WTC11 (cell line): Measurements from ENCODE around the gene KSR2. TPM values are rescaled to one million over a fixed set of nuclear protein-coding genes. Genes with fewer than 3 reads are reported as not detected.

ENCODE experiments used
- ATAC-seq: fragments of 200-7000 bp; cut with Tn5 transposase; 2 replicates; pipeline ENCODE4 v1.10.0; 2021; ENCODE audit warnings: mild to moderate bottlenecking, moderate library complexity
- CTCF ChIA-PET: fragments of 300-600 bp; sonication (Branson Sonifier 250); formaldehyde crosslinking; loops from one replicate; lab custom pipeline; 2021; ENCODE audit warnings: antibody characterized with exemption; lab: Charles Lee
- POLR2A ChIA-PET: fragments of 350-600 bp; sonication (Branson Sonifier 250); formaldehyde crosslinking; loops from one replicate; lab custom pipeline; 2021; ENCODE audit warnings: antibody characterized with exemption; lab: Charles Lee
- DNase-seq: peaks from one replicate; pipeline ENCODE4 v3.0.0; 2021; ENCODE audit warnings: low spot score
- H3K27ac Mint-ChIP-seq: 2 replicates; pipeline ENCODE4 v1.8.0; 2021; ENCODE audit warnings: mixed read lengths
- H3K27me3 Mint-ChIP-seq: 2 replicates; pipeline ENCODE4 v1.8.0; 2021; ENCODE audit warnings: low read depth, mild to moderate bottlenecking, moderate library complexity, mixed read lengths
- H3K36me3 Mint-ChIP-seq: 2 replicates; pipeline ENCODE4 v1.8.0; 2021; ENCODE audit warnings: mixed read lengths
- H3K4me1 Mint-ChIP-seq: 2 replicates; pipeline ENCODE4 v1.8.0; 2022; ENCODE audit warnings: mixed read lengths
- H3K4me3 Mint-ChIP-seq: 2 replicates; pipeline ENCODE4 v1.8.0; 2021; ENCODE audit warnings: mild to moderate bottlenecking, moderate library complexity, mixed read lengths
- H3K9me3 Mint-ChIP-seq: 2 replicates; pipeline ENCODE4 v1.8.0; 2021; ENCODE audit warnings: mixed read lengths
- ATF2 ChIP-seq: sonication (generic); formaldehyde crosslinking; IDR thresholded peaks from 2 replicates; pipeline ENCODE4 v1.8.1; 2022; ENCODE audit warnings: low read depth, missing genetic modification reagents, borderline replicate concordance
- ETV6 ChIP-seq: sonication (generic); formaldehyde crosslinking; IDR thresholded peaks from 2 replicates; pipeline ENCODE4 v1.8.1; 2022; ENCODE audit warnings: mild to moderate bottlenecking, missing genetic modification reagents
- FOXK1 ChIP-seq: sonication (generic); formaldehyde crosslinking; IDR thresholded peaks from 2 replicates; pipeline ENCODE4 v1.8.0; 2022; ENCODE audit warnings: mild to moderate bottlenecking, moderate library complexity, missing genetic modification reagents
- FOXP1 ChIP-seq: sonication (generic); formaldehyde crosslinking; IDR thresholded peaks from 2 replicates; pipeline ENCODE4 v1.8.0; 2022; ENCODE audit warnings: missing genetic modification reagents, mild to moderate bottlenecking, moderate library complexity, borderline replicate concordance
- GRHL2 ChIP-seq: fragments of 250-450 bp; sonication (Bioruptor Pico); IDR thresholded peaks from 2 replicates; pipeline ENCODE4 v1.8.0; 2022; ENCODE audit warnings: mild to moderate bottlenecking, moderate library complexity; ENCODE audit not compliant: insufficient replicate concordance, severe bottlenecking
- IRF1 ChIP-seq: sonication (generic); formaldehyde crosslinking; IDR thresholded peaks from 2 replicates; pipeline ENCODE4 v1.8.0; 2023; ENCODE audit warnings: missing genetic modification reagents
- NFATC4 ChIP-seq: fragments of 250-450 bp; sonication (Bioruptor Pico); IDR thresholded peaks from 2 replicates; pipeline ENCODE4 v1.9.0; 2021; ENCODE audit warnings: mild to moderate bottlenecking
- OVOL2 ChIP-seq: fragments of 250-450 bp; sonication (Bioruptor Pico); IDR thresholded peaks from 2 replicates; pipeline ENCODE4 v1.9.0; 2021; ENCODE audit warnings: mild to moderate bottlenecking, borderline replicate concordance
- ZNF263 ChIP-seq: sonication (generic); formaldehyde crosslinking; IDR thresholded peaks from 2 replicates; pipeline ENCODE4 v1.8.1; 2022; ENCODE audit warnings: low read depth, mild to moderate bottlenecking, moderate library complexity, missing genetic modification reagents
- ZNF416 ChIP-seq: fragments of 250-450 bp; sonication (Bioruptor Pico); IDR thresholded peaks from 2 replicates; pipeline ENCODE4 v1.9.0; 2021; ENCODE audit warnings: mild to moderate bottlenecking, inconsistent platforms
- ZNF423 ChIP-seq: fragments of 250-450 bp; sonication (Bioruptor Pico); IDR thresholded peaks from 2 replicates; pipeline ENCODE4 v2.1.2; 2022; ENCODE audit warnings: mild to moderate bottlenecking, moderate library complexity
- total RNA-seq: library from RNA; stranded (reverse); gene quantifications from 3 replicates; pipeline ENCODE4 v1.2.3, GENCODE V29; 2021
- TF ChIP-seq, protein P1 (sequence below): fragments of 250-450 bp; sonication (Bioruptor Pico); conservative IDR thresholded peaks from 2 replicates; pipeline ENCODE4 v1.9.0; 2021; ENCODE audit warnings: mild to moderate bottlenecking
- TF ChIP-seq, protein P2 (sequence below): sonication (generic); formaldehyde crosslinking; IDR thresholded peaks from 2 replicates; pipeline ENCODE4 v1.8.1; 2023; ENCODE audit warnings: mild to moderate bottlenecking, missing genetic modification reagents, moderate library complexity
- TF ChIP-seq, protein P3 (sequence below): sonication (generic); formaldehyde crosslinking; IDR thresholded peaks from 2 replicates; pipeline ENCODE4 v1.8.1; 2023; ENCODE audit warnings: mild to moderate bottlenecking, missing genetic modification reagents, borderline replicate concordance
- TF ChIP-seq, protein P4 (sequence below): fragments of 250-450 bp; sonication (Bioruptor Pico); IDR thresholded peaks from 2 replicates; pipeline ENCODE4 v2.1.2; 2022; ENCODE audit warnings: mild to moderate bottlenecking, moderate library complexity

Gene KSR2
- total RNA-seq, 1 experiment from 2014 or later = 2.4 TPM

DNA sequence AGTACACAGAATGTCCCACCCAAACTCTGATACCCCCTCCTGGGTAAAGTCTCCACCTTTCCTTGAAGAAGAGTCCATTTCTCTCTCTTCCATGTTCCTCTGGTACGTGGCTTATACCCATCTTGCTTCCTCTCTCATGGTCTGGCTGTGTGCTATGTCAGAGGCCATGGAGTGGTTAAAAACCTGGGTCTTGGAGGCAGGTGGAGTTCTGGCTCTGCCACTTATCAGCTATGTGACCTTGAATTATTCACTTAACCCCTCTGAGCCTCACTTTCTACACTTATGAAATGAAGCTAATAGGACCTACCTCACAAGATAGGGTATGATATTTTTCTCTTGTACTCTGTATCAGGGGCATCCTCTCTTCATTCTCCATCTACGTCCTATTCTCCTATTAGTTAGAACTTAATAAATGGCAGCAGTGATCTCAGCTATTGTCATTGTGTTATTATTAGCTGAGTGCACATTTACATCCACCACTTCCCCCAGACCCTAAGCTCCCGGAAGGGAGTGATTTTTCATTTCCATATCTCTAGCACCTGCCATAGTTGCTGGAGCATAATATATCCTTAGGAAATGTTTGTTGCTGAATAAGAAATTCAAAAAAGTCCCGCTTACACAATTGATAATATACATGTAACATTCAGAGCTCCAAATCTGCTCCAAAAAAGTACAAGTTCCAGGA lies 547.6 kb downstream of the KSR2 start:
- ChIA-PET POLR2A (interaction anchor here (0.6 kb wide), 1 partner anchor 22 kb away, joined by 3 read pairs; no protein-coding TSS in a partner anchor), CTCF (interaction anchor here (0.6 to 1.8 kb wide), 3 partner anchors 19 to 119 kb away, joined by 4 to 7 read pairs (median 4); no protein-coding TSS in a partner anchor)
- Mint-ChIP-seq H3K4me1 (no peaks in the 10 kb centered on the region), H3K9me3 (peaks cover 11% of the 10 kb centered on the region), H3K4me3 (no peak overlapping the region), H3K27ac (no peak overlapping the region), H3K27me3 (no peaks in the 10 kb centered on the region), H3K36me3 (no peaks in the 10 kb centered on the region)
- DNase-seq (no peak), ATAC-seq (no peak)
- TF ChIP-seq, protein P1, sequence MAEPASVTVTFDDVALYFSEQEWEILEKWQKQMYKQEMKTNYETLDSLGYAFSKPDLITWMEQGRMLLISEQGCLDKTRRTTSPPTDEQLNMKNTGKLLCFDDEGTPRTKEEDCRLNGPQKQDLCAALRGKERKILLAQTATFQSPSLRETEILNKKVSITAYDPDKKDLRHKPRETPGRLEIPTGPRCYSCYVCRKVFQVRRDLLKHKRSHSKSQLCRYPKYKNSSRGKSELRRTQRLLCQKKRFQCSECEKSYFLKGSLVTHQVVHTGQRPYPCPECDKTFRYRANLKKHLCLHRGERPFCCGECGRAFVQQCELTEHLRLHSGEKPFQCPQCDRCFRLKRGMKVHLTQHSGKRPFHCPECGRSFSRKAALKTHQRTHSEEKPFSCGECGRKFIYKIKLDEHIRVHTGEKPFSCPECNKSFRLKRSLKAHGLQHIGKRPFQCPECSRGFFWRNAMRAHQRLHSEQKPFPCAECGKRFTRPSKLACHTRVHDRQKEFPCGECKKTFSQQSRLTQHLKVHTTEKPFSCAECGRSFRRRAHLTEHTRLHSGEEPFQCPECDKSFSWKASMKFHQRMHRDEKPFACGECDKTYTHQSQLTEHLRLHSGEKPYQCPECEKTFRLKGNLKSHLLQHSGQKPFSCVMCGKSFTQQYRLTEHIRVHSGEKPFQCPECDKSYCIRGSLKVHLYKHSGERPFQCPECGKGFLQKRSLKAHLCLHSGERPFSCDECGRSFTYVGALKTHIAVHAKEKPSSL = no peak
- TF ChIP-seq NFATC4 (CRISPR knock-in tag) (no peak), ZNF416 (CRISPR knock-in tag) (no peak), ZNF423 (CRISPR knock-in tag) (no peak), GRHL2 (no peak), IRF1 (CRISPR knock-in tag) (no peak), OVOL2 (CRISPR knock-in tag) (no peak)
- TF ChIP-seq, protein P2, sequence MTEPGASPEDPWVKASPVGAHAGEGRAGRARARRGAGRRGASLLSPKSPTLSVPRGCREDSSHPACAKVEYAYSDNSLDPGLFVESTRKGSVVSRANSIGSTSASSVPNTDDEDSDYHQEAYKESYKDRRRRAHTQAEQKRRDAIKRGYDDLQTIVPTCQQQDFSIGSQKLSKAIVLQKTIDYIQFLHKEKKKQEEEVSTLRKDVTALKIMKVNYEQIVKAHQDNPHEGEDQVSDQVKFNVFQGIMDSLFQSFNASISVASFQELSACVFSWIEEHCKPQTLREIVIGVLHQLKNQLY (CRISPR knock-in tag) = no peak
- TF ChIP-seq, protein P3, sequence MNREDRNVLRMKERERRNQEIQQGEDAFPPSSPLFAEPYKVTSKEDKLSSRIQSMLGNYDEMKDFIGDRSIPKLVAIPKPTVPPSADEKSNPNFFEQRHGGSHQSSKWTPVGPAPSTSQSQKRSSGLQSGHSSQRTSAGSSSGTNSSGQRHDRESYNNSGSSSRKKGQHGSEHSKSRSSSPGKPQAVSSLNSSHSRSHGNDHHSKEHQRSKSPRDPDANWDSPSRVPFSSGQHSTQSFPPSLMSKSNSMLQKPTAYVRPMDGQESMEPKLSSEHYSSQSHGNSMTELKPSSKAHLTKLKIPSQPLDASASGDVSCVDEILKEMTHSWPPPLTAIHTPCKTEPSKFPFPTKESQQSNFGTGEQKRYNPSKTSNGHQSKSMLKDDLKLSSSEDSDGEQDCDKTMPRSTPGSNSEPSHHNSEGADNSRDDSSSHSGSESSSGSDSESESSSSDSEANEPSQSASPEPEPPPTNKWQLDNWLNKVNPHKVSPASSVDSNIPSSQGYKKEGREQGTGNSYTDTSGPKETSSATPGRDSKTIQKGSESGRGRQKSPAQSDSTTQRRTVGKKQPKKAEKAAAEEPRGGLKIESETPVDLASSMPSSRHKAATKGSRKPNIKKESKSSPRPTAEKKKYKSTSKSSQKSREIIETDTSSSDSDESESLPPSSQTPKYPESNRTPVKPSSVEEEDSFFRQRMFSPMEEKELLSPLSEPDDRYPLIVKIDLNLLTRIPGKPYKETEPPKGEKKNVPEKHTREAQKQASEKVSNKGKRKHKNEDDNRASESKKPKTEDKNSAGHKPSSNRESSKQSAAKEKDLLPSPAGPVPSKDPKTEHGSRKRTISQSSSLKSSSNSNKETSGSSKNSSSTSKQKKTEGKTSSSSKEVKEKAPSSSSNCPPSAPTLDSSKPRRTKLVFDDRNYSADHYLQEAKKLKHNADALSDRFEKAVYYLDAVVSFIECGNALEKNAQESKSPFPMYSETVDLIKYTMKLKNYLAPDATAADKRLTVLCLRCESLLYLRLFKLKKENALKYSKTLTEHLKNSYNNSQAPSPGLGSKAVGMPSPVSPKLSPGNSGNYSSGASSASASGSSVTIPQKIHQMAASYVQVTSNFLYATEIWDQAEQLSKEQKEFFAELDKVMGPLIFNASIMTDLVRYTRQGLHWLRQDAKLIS (CRISPR knock-in tag) = no peak
- TF ChIP-seq, protein P4, sequence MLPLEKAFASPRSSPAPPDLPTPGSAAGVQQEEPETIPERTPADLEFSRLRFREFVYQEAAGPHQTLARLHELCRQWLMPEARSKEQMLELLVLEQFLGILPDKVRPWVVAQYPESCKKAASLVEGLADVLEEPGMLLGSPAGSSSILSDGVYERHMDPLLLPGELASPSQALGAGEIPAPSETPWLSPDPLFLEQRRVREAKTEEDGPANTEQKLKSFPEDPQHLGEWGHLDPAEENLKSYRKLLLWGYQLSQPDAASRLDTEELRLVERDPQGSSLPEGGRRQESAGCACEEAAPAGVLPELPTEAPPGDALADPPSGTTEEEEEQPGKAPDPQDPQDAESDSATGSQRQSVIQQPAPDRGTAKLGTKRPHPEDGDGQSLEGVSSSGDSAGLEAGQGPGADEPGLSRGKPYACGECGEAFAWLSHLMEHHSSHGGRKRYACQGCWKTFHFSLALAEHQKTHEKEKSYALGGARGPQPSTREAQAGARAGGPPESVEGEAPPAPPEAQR (CRISPR knock-in tag) = no peak

DNA sequence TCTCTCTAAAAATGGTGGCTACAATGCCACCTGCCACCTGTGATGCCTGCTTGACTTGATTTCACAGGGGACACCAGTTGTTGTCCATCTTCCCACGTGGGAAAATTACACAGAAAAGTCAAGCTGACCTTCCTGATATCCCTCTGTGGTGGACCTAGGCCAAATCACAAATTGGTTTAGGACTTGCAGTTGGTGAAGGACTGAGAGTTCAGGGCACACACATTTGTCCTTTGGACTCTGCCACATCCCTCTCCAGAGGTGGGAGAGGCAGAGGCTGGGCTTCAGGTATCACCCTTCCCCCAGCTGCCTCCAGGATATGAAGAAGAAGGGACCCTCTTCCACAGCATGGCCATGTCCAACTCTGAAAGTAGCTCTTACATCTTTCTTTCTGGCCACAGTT lies 551.8 kb downstream of the KSR2 start:
- ChIA-PET CTCF (interaction anchor here (0.7 to 1.4 kb wide), 2 partner anchors 9 to 50 kb away, joined by 3 to 4 read pairs; no protein-coding TSS in a partner anchor), POLR2A (no interaction called here)
- ATAC-seq (no peak), DNase-seq (no peak)
- Mint-ChIP-seq H3K4me3 (no peak overlapping the region), H3K4me1 (peaks cover 2% of the 10 kb centered on the region; the same call in 1 of the 2 replicates), H3K27ac (no peak overlapping the region), H3K27me3 (no peaks in the 10 kb centered on the region; the same call in 1 of the 2 replicates), H3K36me3 (no peaks in the 10 kb centered on the region), H3K9me3 (no peaks in the 10 kb centered on the region)
- TF ChIP-seq ZNF263 (CRISPR knock-in tag) = no peak
- TF ChIP-seq ATF2 (CRISPR knock-in tag) = no peak
- TF ChIP-seq FOXK1 = no peak
- TF ChIP-seq, protein P4 (CRISPR knock-in tag) = no peak
- TF ChIP-seq ETV6 (CRISPR knock-in tag) = no peak
- TF ChIP-seq FOXP1 (CRISPR knock-in tag) = no peak
